HL-60 (cell line): ENCODE results near the gene B3GAT3.

Experiments used
- DNase-seq, 2 experiments: peaks; one replicate each; pipeline ENCODE4 v3.0.0-alpha.2; 2010 to 2020; ENCODE audit warnings: low read depth in 1 of 2, low spot score in 1 of 2
- H3K27ac ChIP-seq: fragments of 250-450 bp; sonication (Bioruptor Pico); replicated peaks from 2 replicates; pipeline ENCODE4 v1.5.1; 2020; ENCODE audit warnings: mild to moderate bottlenecking, moderate library complexity
- H3K27me3 ChIP-seq: fragments of 250-450 bp; sonication (Bioruptor Pico); 2 replicates; pipeline ENCODE4 v1.5.1; 2021; ENCODE audit warnings: mild to moderate bottlenecking, moderate library complexity; ENCODE audit not compliant: insufficient read depth, poor library complexity, severe bottlenecking
- H3K4me3 ChIP-seq: replicated peaks from 2 replicates; pipeline ENCODE4 v1.5.1; 2011; ENCODE audit warnings: mild to moderate bottlenecking, control low read depth, low read length; ENCODE audit not compliant: insufficient read depth
- GABPA ChIP-seq: IDR thresholded peaks from 2 replicates; pipeline ENCODE4 v1.6.1; 2012; ENCODE audit warnings: low read depth
- POLR2AphosphoS5 ChIP-seq: IDR thresholded peaks from 2 replicates; pipeline ENCODE4 v1.6.1; 2012; ENCODE audit warnings: low read depth
- SPI1 ChIP-seq: IDR thresholded peaks from 2 replicates; pipeline ENCODE4 v1.6.1; 2012; ENCODE audit warnings: low read depth, mild to moderate bottlenecking, borderline replicate concordance
- TF ChIP-seq, protein P1 (sequence below): IDR thresholded peaks from one replicate; pipeline ENCODE4 v1.5.1; 2011; ENCODE audit warnings: low read length, control low read depth, inconsistent platforms; ENCODE audit not compliant: insufficient read depth
- TF ChIP-seq, protein P2 (sequence below): IDR thresholded peaks from 2 replicates; pipeline ENCODE4 v1.6.1; 2012; ENCODE audit warnings: low read depth; ENCODE audit not compliant: insufficient replicate concordance

The B3GAT3 gene

DNA sequence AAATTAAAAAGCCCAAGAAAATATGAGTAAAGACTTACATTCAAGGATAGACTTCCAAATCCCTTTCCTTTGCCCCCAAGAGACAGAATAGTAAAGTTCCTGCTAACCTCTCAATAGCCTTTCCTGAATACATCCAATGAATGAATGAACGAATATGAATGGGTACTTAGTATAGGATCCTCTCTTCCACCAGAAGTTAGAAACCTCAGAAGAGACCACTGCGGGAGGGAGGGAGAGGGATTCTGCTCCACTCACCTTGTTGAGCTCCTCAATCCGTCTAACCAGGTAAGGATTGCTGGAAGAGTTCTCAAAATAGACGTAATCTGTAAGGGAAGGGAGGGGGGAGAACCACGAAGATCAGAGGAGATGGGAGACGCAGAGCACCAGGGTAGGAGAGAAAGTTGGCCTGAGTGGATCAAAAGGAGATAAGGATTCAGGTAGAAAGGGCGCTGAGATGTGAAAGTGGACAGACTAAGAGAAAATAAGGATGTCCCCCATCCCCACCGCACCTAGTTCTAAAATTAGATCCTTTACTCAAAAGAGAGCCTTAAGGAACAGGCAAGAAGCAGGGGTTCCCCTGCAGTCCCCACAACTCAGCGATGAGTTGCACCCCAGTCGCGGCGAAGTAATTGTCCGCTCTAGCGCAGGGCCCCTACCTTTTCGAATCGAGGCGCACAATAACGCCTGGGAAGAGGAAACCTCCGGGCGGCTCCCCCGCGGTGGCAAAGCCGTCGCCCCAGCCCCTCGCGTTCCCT, 21.2 kb downstream of the B3GAT3 start:
- peak overlapping the region; percentile 81 for H3K4me3 ChIP-seq
- H3K27me3 ChIP-seq, result no peaks in the 10 kb centered on the region
- TF ChIP-seq, protein P1, sequence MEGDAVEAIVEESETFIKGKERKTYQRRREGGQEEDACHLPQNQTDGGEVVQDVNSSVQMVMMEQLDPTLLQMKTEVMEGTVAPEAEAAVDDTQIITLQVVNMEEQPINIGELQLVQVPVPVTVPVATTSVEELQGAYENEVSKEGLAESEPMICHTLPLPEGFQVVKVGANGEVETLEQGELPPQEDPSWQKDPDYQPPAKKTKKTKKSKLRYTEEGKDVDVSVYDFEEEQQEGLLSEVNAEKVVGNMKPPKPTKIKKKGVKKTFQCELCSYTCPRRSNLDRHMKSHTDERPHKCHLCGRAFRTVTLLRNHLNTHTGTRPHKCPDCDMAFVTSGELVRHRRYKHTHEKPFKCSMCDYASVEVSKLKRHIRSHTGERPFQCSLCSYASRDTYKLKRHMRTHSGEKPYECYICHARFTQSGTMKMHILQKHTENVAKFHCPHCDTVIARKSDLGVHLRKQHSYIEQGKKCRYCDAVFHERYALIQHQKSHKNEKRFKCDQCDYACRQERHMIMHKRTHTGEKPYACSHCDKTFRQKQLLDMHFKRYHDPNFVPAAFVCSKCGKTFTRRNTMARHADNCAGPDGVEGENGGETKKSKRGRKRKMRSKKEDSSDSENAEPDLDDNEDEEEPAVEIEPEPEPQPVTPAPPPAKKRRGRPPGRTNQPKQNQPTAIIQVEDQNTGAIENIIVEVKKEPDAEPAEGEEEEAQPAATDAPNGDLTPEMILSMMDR, result no peak
- TF ChIP-seq SPI1, result no peak
- no peak for TF ChIP-seq GABPA
- TF ChIP-seq, protein P2, sequence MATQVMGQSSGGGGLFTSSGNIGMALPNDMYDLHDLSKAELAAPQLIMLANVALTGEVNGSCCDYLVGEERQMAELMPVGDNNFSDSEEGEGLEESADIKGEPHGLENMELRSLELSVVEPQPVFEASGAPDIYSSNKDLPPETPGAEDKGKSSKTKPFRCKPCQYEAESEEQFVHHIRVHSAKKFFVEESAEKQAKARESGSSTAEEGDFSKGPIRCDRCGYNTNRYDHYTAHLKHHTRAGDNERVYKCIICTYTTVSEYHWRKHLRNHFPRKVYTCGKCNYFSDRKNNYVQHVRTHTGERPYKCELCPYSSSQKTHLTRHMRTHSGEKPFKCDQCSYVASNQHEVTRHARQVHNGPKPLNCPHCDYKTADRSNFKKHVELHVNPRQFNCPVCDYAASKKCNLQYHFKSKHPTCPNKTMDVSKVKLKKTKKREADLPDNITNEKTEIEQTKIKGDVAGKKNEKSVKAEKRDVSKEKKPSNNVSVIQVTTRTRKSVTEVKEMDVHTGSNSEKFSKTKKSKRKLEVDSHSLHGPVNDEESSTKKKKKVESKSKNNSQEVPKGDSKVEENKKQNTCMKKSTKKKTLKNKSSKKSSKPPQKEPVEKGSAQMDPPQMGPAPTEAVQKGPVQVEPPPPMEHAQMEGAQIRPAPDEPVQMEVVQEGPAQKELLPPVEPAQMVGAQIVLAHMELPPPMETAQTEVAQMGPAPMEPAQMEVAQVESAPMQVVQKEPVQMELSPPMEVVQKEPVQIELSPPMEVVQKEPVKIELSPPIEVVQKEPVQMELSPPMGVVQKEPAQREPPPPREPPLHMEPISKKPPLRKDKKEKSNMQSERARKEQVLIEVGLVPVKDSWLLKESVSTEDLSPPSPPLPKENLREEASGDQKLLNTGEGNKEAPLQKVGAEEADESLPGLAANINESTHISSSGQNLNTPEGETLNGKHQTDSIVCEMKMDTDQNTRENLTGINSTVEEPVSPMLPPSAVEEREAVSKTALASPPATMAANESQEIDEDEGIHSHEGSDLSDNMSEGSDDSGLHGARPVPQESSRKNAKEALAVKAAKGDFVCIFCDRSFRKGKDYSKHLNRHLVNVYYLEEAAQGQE, result no peak
- TF ChIP-seq POLR2AphosphoS5, result no peak
- DNase-seq, result no peak
- peak overlapping the region; percentile 97 for H3K27ac ChIP-seq

DNA sequence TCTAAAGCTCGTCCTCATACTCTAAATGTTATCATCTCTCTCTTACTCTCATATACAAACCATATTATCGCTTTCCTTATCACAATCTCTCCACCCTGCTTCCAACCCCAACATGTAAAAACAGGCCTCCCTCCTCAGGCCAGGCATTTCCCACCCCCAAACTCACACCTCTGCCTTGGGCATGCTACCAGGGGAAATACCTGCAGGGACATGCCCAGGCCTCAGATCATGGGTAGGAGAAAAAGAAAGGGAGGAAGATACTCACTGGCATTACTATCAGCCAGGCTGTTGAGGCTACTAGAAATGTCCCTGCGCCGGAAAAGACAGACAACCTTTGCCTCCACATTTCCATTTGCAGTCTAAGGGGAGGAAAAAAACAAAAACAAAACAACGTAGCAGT, 21.9 kb downstream of the B3GAT3 start:
- Histone ChIP-seq H3K27me3 (no peaks in the 10 kb centered on the region), H3K27ac (peak overlapping the region; percentile 97), H3K4me3 (peak overlapping the region; percentile 81)
- no peak for DNase-seq
- TF ChIP-seq, protein P1, result no peak
- no peak for TF ChIP-seq SPI1
- TF ChIP-seq POLR2AphosphoS5, result no peak
- TF ChIP-seq GABPA, result no peak
- TF ChIP-seq, protein P2, result no peak

DNA sequence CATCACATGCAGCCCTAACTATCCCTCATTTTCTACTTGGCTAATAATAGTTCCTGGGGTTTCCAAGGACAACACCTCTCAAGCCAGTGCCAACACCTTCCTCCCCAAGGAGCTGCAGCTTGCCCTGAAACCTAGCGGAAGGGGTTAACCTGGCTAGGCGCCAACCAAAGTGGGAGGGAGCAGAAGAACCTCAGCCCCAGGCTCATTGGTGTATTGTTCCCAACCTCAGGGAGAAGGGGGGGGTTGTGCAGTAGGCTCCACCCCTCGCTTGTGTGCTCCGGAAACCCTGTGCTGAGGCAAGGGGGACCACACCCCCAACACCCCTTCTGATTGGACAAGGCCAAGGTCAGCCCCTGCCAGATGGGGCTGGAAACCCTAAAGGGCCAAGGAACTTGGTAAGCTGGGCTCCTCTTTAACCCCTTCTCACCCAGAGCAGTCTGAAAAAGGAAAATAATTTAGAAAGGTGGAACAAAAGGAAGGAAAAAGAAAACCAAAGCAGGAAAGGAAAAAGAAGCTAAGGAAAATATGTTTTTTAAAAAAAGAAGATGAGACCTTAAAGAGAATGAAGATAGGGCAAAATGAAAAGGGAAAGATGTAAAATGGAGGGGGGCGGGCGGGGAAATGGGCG, 22.6 kb downstream of the B3GAT3 start:
- Histone ChIP-seq H3K4me3 (peak overlapping the region; percentile 81), H3K27me3 (no peaks in the 10 kb centered on the region), H3K27ac (peak overlapping the region; percentile 97)
- TF ChIP-seq POLR2AphosphoS5 (peak; percentile 63; the same call in 1 of the 2 replicates), SPI1 (no peak; the same call in 1 of the 2 replicates)
- peak; percentile 99 for DNase-seq

DNA sequence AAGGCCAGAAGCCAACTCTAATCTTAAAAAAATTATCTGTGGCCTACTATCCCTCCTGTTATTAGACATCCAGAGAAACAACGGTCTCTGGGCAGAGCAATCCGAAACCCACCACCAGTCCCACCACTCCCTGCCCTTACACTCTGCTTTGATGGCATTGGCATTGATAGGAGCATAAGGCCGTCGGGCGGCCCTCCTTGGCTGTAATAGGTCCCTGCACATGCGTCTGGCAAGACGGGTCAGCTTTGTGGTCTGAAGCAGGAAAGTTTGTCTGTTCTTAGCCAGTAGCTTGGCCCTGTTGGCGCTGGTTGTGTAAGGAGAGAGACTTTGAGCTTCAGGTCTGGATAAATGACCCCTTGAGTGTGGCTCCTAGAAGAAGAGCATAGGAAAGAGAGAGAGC, 26.7 kb downstream of the B3GAT3 start:
- no peak for DNase-seq
- no peak overlapping the region for H3K4me3 ChIP-seq
- H3K27me3 ChIP-seq, result no peaks in the 10 kb centered on the region
- no peak overlapping the region for H3K27ac ChIP-seq
- TF ChIP-seq, protein P2, result no peak
- TF ChIP-seq GABPA, result no peak
- no peak for TF ChIP-seq SPI1
- TF ChIP-seq POLR2AphosphoS5, result no peak
- TF ChIP-seq, protein P1, result no peak
